ENCODE data around the gene SLC6A13. TPM values are rescaled to one million over a fixed set of nuclear protein-coding genes. Genes with fewer than 3 reads are reported as not detected.

SLC6A13 gene
- total and polyA plus RNA-seq, 2 of the 8 experiments (the other 6 are each of a cell fraction or from before 2014, with no cell fraction given): 0.03 TPM; not detected in 1

- Histone ChIP-seq H3K18ac (ENCODE audit: extremely low read depth, low read length) (no peak overlapping the region), H3K9ac (replicated peaks in 1 of 4; ENCODE audit: extremely low read depth in 1 of 4, low read depth in 3 of 4, low read length in 3 of 4) (no peak overlapping the region), H3K9me3 (ENCODE audit: insufficient read depth in 2 of 2, low read depth in 1 of 2, low read length in 1 of 2) (no peaks in the 10 kb centered on the region), H3K56ac (replicated peaks; ENCODE audit: insufficient read length, low read depth, low read length) (no peak overlapping the region), H2BK15ac (ENCODE audit: low read length) (no peak overlapping the region), H4K5ac (ENCODE audit: insufficient read length, low read depth, low read length) (no peak overlapping the region), H2BK120ac (replicated peaks; ENCODE audit: low read depth, low read length) (no peak overlapping the region), H2BK5ac (ENCODE audit: low read depth, low read length) (no peak overlapping the region), H3K4me3 (ENCODE audit: extremely low read depth in 1 of 4, insufficient read depth in 2 of 4, low read depth in 3 of 4, low read length in 4 of 4) (no peak overlapping the region), H3K4me1 (replicated peaks in 1 of 4; ENCODE audit: control insufficient read depth in 3 of 4, insufficient read depth in 4 of 4, low read length in 3 of 4) (peaks cover 0 to 12% (median 7%) of the 10 kb centered on the region in 4 experiments; a peak in 6 of 7 replicates), H4K20me1 (replicated peaks in 1 of 2; ENCODE audit: control insufficient read depth in 1 of 2, insufficient read depth in 2 of 2, low read length in 2 of 2) (no peaks in the 10 kb centered on the region), H3K79me2 (ENCODE audit: control insufficient read depth in 1 of 2, insufficient read depth in 2 of 2, low read length in 2 of 2) (no peaks in the 10 kb centered on the region), H3K36me3 (ENCODE audit: control insufficient read depth in 2 of 4, insufficient read depth in 4 of 4, low read length in 3 of 4) (no peaks in the 10 kb centered on the region), H3K79me1 (ENCODE audit: low read depth, low read length) (no peaks in the 10 kb centered on the region), H3K23ac (ENCODE audit: insufficient read length) (no peak overlapping the region), H3K27ac (ENCODE audit: low read depth, low read length) (no peak overlapping the region), H2BK20ac (ENCODE audit: low read length) (no peak overlapping the region), H4K91ac (replicated peaks; ENCODE audit: insufficient read length, low read length) (no peak overlapping the region), H2BK12ac (ENCODE audit: low read depth, low read length) (no peak overlapping the region; the same call in 1 of the 2 replicates), H2AFZ (ENCODE audit: low read length) (no peak overlapping the region), H2AK5ac (ENCODE audit: low read depth, low read length) (no peak overlapping the region), H4K8ac (ENCODE audit: extremely low read depth, insufficient read depth, low read length) (no peak overlapping the region), H3K14ac (ENCODE audit: insufficient read length) (no peak overlapping the region), H3K27me3 (replicated peaks in 1 of 4; ENCODE audit: control insufficient read depth in 3 of 4, extremely low read depth in 1 of 4, insufficient read depth in 3 of 4, low read length in 3 of 4) (no peaks in the 10 kb centered on the region; a peak in 1 of 7 replicates), H3K23me2 (ENCODE audit: low read depth, low read length) (no peaks in the 10 kb centered on the region), H3K4ac (replicated peaks; ENCODE audit: insufficient read length, low read depth, low read length) (no peak overlapping the region), H3K4me2 (ENCODE audit: insufficient read depth in 1 of 2, low read depth in 2 of 2, low read length in 2 of 2) (no peak overlapping the region)
- CTCF ChIA-PET (ENCODE audit: partially characterized antibody): interaction anchor here (1.1 to 5.8 kb wide), 6 partner anchors 10 to 74 kb away, joined by 3 to 60 read pairs (median 15); no protein-coding TSS in a partner anchor
- POLR2A ChIA-PET (ENCODE audit: partially characterized antibody): interaction anchor here (1.4 to 1.5 kb wide), 2 partner anchors 8 to 23 kb away, joined by 3 to 6 read pairs; no protein-coding TSS in a partner anchor
- FAIRE-seq (no peak), DNase-seq (ENCODE audit: low read depth in 1 of 2, low spot score in 2 of 2) (no peak)
- WGBS, 2 experiments (ENCODE audit: extremely low coverage in 1 of 2, insufficient coverage in 1 of 2, insufficient read length in 1 of 2, insufficient replicate concordance in 2 of 2, low coverage in 1 of 2, low lambda C conversion rate in 2 of 2, missing lambda C conversion rate in 1 of 2): 87% methylated on average over 5 of the region's 5 CpGs; no CpG with 5 or more reads in 1 of the 2 experiments
- no peak for TF ChIP-seq HDAC2 (IDR thresholded peaks at IDR 0.05; ENCODE audit: borderline replicate concordance in 1 of 2, low read depth in 2 of 2, low read length in 2 of 2)
- no peak for TF ChIP-seq NRF1 (IDR thresholded peaks at IDR 0.05; ENCODE audit: low read depth, low read length)
- TF ChIP-seq BRCA1 (IDR thresholded peaks at IDR 0.05; ENCODE audit: low read depth, low read length): no peak
- no peak for TF ChIP-seq JUND (IDR thresholded peaks at IDR 0.05; ENCODE audit: low read length)
- no peak for TF ChIP-seq GTF2F1 (IDR thresholded peaks at IDR 0.05; ENCODE audit: borderline replicate concordance, low read depth, low read length)
- no peak for TF ChIP-seq TBP (IDR thresholded peaks at IDR 0.05; ENCODE audit: low read depth, low read length)
- TF ChIP-seq CTBP2 (IDR thresholded peaks at IDR 0.05; ENCODE audit: borderline replicate concordance, insufficient read depth, insufficient read length, low read length): no peak
- no peak for TF ChIP-seq CHD1 (IDR thresholded peaks at IDR 0.05; ENCODE audit: low read depth, low read length)
- no peak for TF ChIP-seq EGR1 (IDR thresholded peaks at IDR 0.05; ENCODE audit: borderline replicate concordance, low read depth, low read length)
- no peak for TF ChIP-seq RBBP5 (IDR thresholded peaks at IDR 0.05; ENCODE audit: borderline replicate concordance, low read depth, low read length)
- no peak for TF ChIP-seq TEAD4 (IDR thresholded peaks at IDR 0.05; ENCODE audit: low read depth, low read length)
- TF ChIP-seq POLR2A (IDR thresholded peaks at IDR 0.05; ENCODE audit: control extremely low read depth in 1 of 2, low read depth in 2 of 2, low read length in 2 of 2): no peak
- TF ChIP-seq SUZ12 (IDR thresholded peaks at IDR 0.05; ENCODE audit: low read length): no peak
- TF ChIP-seq CEBPB (IDR thresholded peaks at IDR 0.05; ENCODE audit: low read depth, low read length): no peak
- TF ChIP-seq GABPA (IDR thresholded peaks at IDR 0.05; ENCODE audit: borderline replicate concordance, insufficient read depth, low read length): no peak
These were observed 82.8 kb downstream of the SLC6A13 start for GRCh38 chr12:179885-180284.
